GM12801 (cell line): Measurements from ENCODE around the gene MPO.

ENCODE experiments used
- CTCF ChIP-seq: IDR thresholded peaks from one replicate; pipeline ENCODE4 v1.5.1; 2011; ENCODE audit warnings: control low read depth; ENCODE audit not compliant: insufficient read length; ENCODE audit errors: extremely low read depth

MPO gene

GRCh38 chr17:58308173-58308984 lies 27.6 kb upstream of the MPO start:
- TF ChIP-seq CTCF, result no peak

- no peak for TF ChIP-seq CTCF
Measured at GRCh38 chr17:58307468-58308172, 26.9 kb upstream of the MPO start.

- no peak for TF ChIP-seq CTCF
Measured at GRCh38 chr17:58306131-58306951, 25.6 kb upstream of the MPO start.

- TF ChIP-seq CTCF, result no peak
Measured at GRCh38 chr17:58305626-58306025, 24.9 kb upstream of the MPO start.

- TF ChIP-seq CTCF, result no peak
Measured at GRCh38 chr17:58304750-58305486, 24.2 kb upstream of the MPO start.

GRCh38 chr17:58303971-58304749 lies 23.4 kb upstream of the MPO start:
- TF ChIP-seq CTCF, result peak; percentile 14
